ENCODE measurements around the gene ENO3. TPM values are rescaled to one million over a fixed set of nuclear protein-coding genes. Genes with fewer than 3 reads are reported as not detected.
A peak's percentile ranks its signal among the peaks of the same experiment; 100 is the strongest.

The ENO3 gene
- total RNA-seq, 1 donor from 2014 or later: 1.5 TPM

- ATAC-seq: no peak
These were observed 23.3 kb downstream of the ENO3 start for GRCh38 chr17:4974115-4974670.

- ATAC-seq: no peak
These were observed 27.8 kb downstream of the ENO3 start for GRCh38 chr17:4978726-4979125.

- ATAC-seq: peak; percentile 51
These were observed 29.8 kb downstream of the ENO3 start for GRCh38 chr17:4980644-4981216.

- no peak for ATAC-seq
These were observed 31.4 kb downstream of the ENO3 start for GRCh38 chr17:4982305-4982704.

GRCh38 chr17:4986403-4986802 lies 35.5 kb downstream of the ENO3 start:
- peak; percentile 20 for ATAC-seq

GRCh38 chr17:4986951-4987766 lies 36.2 kb downstream of the ENO3 start, which contains the start of gene CAMTA2:
TSS of gene CAMTA2 (minus strand) at chr17:4987675. CDS start at chr17:4986222, 1,453 bp downstream.
- ATAC-seq: peak; percentile 80

- ATAC-seq: no peak
These were observed 37.0 kb downstream of the ENO3 start for GRCh38 chr17:4987767-4988567.

- no peak for ATAC-seq
These were observed 43.2 kb downstream of the ENO3 start for GRCh38 chr17:4994081-4994595.

GRCh38 chr17:4997302-4998026 lies 46.5 kb downstream of the ENO3 start, which contains the start of the genes INCA1 and KIF1C:
TSS of gene INCA1 (minus strand) at chr17:4997522. CDS start at chr17:4994437, 3,085 bp downstream.
TSS of gene KIF1C (plus strand) at chr17:4997950. CDS start at chr17:5000247, 2,297 bp downstream.
- ATAC-seq: peak; percentile 92

GRCh38 chr17:4998027-4998731 lies 47.3 kb downstream of the ENO3 start:
- ATAC-seq: peak; percentile 4

GRCh38 chr17:4998732-4999429 lies 48.0 kb downstream of the ENO3 start:
- ATAC-seq: peak; percentile 60

GRCh38 chr17:4999430-5000093 lies 48.6 kb downstream of the ENO3 start:
- no peak for ATAC-seq

- ATAC-seq: no peak
These were observed 49.3 kb downstream of the ENO3 start for GRCh38 chr17:5000237-5000639.

- no peak for ATAC-seq
These were observed 51.3 kb downstream of the ENO3 start for GRCh38 chr17:5002121-5002788.

GRCh38 chr17:5003214-5003867 lies 52.4 kb downstream of the ENO3 start:
- ATAC-seq: no peak
